ENCODE measurements around the gene BAHCC1.

Gene BAHCC1

DNA sequence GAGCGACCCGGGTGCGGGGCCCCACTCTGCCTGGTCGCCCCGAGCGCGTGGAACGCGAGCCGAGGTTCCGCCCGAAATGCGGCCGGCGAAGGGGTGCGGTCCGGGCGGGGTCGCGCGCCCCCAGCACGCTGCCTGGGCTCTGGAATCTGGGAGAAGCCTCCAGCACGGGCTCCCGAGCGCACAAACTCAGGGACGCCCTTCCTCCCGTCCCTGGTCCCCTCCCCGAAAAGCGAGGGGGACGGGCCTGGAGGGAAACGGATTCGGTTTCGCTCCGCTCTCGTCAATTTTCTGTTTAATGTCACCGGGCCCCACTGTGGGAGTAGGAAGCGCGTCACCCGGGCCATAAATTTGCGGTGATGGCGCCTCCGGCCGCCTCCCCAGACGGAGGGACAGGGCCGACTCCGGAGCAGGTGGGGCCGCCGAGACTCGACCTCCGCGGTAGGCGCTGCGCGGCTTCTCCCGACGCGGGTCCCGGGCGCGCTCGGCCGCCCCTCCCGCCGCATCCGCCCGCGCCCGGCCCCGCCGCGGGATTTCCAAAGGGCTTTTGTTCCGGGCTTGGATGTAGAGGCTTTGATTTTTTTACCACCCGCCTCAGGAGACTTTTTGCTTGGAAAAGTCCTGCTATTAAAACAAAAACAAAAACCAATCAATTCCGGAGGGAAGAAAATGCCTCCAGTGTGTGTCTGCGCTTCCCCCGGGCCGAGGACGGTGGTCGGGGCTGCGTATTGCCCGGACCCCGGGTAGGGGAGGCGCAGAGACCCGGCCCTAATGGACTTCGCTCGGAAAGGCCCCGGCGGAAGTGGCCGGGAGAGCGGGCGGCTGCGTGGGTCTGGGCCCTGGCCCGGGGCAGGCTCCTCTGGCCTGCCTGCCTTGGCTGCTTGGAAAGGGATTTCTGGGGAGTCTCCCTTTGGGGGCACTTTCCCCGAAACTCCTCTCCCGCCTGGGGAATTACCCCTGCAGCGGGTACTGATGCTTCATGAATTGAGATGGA, 7.9 kb upstream of the BAHCC1 start (continued):
- TF ChIP-seq ZNF155 (tag by site-specific recombination; IDR thresholded peaks at IDR 0.05) (no peak), TCF7L2 (IDR thresholded peaks at IDR 0.05; ENCODE audit: borderline replicate concordance, low read depth, low read length) (no peak; the same call in 1 of the 2 replicates), ZNF529 (tag by site-specific recombination; IDR thresholded peaks at IDR 0.05; ENCODE audit: insufficient replicate concordance) (no peak), ZNF302 (tag by site-specific recombination; IDR thresholded peaks at IDR 0.05; ENCODE audit: low read depth) (no peak), ZBTB20 (tag by site-specific recombination; IDR thresholded peaks at IDR 0.05) (peak; percentile 87; the same call in 1 of the 2 replicates), ZNF175 (tag by site-specific recombination; IDR thresholded peaks at IDR 0.05) (no peak), ZSCAN16 (tag by site-specific recombination; IDR thresholded peaks at IDR 0.05) (no peak), ZIC2 (tag by site-specific recombination; IDR thresholded peaks at IDR 0.05) (no peak), MYNN (tag by site-specific recombination; IDR thresholded peaks at IDR 0.05; ENCODE audit: borderline replicate concordance) (no peak), ZNF623 (tag by site-specific recombination; IDR thresholded peaks at IDR 0.05) (no peak), ZNF202 (tag by site-specific recombination; IDR thresholded peaks at IDR 0.05; ENCODE audit: borderline replicate concordance) (no peak), ZNF560 (tag by site-specific recombination; IDR thresholded peaks at IDR 0.05; ENCODE audit: borderline replicate concordance) (no peak), ZNF292 (tag by site-specific recombination; IDR thresholded peaks at IDR 0.05; ENCODE audit: borderline replicate concordance, low read depth) (no peak), REPIN1 (tag by site-specific recombination; IDR thresholded peaks at IDR 0.05; ENCODE audit: low read depth) (no peak), ZNF473 (tag by site-specific recombination; IDR thresholded peaks at IDR 0.05) (no peak), GLIS1 (tag by site-specific recombination; IDR thresholded peaks at IDR 0.05) (peak; percentile 82), EGR2 (tag by site-specific recombination; IDR thresholded peaks at IDR 0.05; ENCODE audit: low read depth) (peak; percentile 55), ZNF776 (tag by site-specific recombination; IDR thresholded peaks at IDR 0.05; ENCODE audit: borderline replicate concordance) (no peak), ZNF76 (tag by site-specific recombination; IDR thresholded peaks at IDR 0.05; ENCODE audit: borderline replicate concordance, low read depth) (no peak), YY2 (tag by site-specific recombination; IDR thresholded peaks at IDR 0.05) (no peak), ZNF549 (tag by site-specific recombination; IDR thresholded peaks at IDR 0.05) (no peak)
- TF ChIP-seq, protein P1, sequence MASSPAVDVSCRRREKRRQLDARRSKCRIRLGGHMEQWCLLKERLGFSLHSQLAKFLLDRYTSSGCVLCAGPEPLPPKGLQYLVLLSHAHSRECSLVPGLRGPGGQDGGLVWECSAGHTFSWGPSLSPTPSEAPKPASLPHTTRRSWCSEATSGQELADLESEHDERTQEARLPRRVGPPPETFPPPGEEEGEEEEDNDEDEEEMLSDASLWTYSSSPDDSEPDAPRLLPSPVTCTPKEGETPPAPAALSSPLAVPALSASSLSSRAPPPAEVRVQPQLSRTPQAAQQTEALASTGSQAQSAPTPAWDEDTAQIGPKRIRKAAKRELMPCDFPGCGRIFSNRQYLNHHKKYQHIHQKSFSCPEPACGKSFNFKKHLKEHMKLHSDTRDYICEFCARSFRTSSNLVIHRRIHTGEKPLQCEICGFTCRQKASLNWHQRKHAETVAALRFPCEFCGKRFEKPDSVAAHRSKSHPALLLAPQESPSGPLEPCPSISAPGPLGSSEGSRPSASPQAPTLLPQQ (tag by site-specific recombination; IDR thresholded peaks at IDR 0.05), result peak; percentile 93
- TF ChIP-seq, protein P2, sequence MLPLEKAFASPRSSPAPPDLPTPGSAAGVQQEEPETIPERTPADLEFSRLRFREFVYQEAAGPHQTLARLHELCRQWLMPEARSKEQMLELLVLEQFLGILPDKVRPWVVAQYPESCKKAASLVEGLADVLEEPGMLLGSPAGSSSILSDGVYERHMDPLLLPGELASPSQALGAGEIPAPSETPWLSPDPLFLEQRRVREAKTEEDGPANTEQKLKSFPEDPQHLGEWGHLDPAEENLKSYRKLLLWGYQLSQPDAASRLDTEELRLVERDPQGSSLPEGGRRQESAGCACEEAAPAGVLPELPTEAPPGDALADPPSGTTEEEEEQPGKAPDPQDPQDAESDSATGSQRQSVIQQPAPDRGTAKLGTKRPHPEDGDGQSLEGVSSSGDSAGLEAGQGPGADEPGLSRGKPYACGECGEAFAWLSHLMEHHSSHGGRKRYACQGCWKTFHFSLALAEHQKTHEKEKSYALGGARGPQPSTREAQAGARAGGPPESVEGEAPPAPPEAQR (tag by site-specific recombination; IDR thresholded peaks at IDR 0.05), result no peak
- TF ChIP-seq, protein P3, sequence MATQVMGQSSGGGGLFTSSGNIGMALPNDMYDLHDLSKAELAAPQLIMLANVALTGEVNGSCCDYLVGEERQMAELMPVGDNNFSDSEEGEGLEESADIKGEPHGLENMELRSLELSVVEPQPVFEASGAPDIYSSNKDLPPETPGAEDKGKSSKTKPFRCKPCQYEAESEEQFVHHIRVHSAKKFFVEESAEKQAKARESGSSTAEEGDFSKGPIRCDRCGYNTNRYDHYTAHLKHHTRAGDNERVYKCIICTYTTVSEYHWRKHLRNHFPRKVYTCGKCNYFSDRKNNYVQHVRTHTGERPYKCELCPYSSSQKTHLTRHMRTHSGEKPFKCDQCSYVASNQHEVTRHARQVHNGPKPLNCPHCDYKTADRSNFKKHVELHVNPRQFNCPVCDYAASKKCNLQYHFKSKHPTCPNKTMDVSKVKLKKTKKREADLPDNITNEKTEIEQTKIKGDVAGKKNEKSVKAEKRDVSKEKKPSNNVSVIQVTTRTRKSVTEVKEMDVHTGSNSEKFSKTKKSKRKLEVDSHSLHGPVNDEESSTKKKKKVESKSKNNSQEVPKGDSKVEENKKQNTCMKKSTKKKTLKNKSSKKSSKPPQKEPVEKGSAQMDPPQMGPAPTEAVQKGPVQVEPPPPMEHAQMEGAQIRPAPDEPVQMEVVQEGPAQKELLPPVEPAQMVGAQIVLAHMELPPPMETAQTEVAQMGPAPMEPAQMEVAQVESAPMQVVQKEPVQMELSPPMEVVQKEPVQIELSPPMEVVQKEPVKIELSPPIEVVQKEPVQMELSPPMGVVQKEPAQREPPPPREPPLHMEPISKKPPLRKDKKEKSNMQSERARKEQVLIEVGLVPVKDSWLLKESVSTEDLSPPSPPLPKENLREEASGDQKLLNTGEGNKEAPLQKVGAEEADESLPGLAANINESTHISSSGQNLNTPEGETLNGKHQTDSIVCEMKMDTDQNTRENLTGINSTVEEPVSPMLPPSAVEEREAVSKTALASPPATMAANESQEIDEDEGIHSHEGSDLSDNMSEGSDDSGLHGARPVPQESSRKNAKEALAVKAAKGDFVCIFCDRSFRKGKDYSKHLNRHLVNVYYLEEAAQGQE (tag by site-specific recombination; IDR thresholded peaks at IDR 0.05), result no peak
- TF ChIP-seq, protein P4, sequence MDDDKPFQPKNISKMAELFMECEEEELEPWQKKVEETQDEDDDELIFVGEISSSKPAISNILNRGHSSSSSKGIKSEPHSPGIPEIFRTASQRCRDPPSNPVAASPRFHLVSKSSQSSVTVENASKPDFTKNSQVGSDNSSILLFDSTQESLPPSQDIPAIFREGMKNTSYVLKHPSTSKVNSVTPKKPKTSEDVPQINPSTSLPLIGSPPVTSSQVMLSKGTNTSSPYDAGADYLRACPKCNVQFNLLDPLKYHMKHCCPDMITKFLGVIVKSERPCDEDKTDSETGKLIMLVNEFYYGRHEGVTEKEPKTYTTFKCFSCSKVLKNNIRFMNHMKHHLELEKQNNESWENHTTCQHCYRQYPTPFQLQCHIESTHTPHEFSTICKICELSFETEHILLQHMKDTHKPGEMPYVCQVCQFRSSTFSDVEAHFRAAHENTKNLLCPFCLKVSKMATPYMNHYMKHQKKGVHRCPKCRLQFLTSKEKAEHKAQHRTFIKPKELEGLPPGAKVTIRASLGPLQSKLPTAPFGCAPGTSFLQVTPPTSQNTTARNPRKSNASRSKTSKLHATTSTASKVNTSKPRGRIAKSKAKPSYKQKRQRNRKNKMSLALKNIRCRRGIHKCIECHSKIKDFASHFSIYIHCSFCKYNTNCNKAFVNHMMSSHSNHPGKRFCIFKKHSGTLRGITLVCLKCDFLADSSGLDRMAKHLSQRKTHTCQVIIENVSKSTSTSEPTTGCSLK (tag by site-specific recombination; IDR thresholded peaks at IDR 0.05), result no peak

All from HEK293 (cell line).